SK-N-SH (cell line): ENCODE data around the gene UBAC2. TPM values are rescaled to one million over a fixed set of nuclear protein-coding genes. Genes with fewer than 3 reads are reported as not detected.

Source experiments
- CTCF ChIA-PET: fragments of 300-600, 350-600 bp; formaldehyde crosslinking; extraction: SDS; loops from one replicate; lab custom pipeline; 2021; lab: Yijun Ruan, JAX
- POLR2A ChIA-PET: fragments of 350-600 bp; sonication (Branson Sonifier 250); formaldehyde crosslinking; extraction: SDS; loops from one replicate; lab custom pipeline; 2020; ENCODE audit warnings: antibody characterized with exemption, inconsistent platforms; lab: Yijun Ruan, JAX
- DNase-seq: peaks from one replicate; pipeline ENCODE4 v3.0.0; 2012
- H2AFZ ChIP-seq: fragments of 200-600 bp; sonication (generic); 2 replicates; pipeline ENCODE4 v1.8.1; 2016; ENCODE audit warnings: antibody characterized with exemption, mild to moderate bottlenecking, low read depth
- H3F3A ChIP-seq: fragments of 200-600 bp; sonication (generic); replicated peaks from 2 replicates; pipeline ENCODE3; 2016; ENCODE audit warnings: antibody characterized with exemption, mild to moderate bottlenecking; ENCODE audit not compliant: insufficient read depth
- H3K27ac ChIP-seq, 2 experiments: fragments of 200-500 bp in 1 of 2; fragments of 200-600 bp in 1 of 2; sonication (Bioruptor generic) in 1 of 2; sonication (generic), shearing (Covaris generic) in 1 of 2; 2 replicates each; pipeline versions ENCODE4 v1.5.1 to v1.6.1; 2014 to 2016; ENCODE audit warnings: low read depth in 2 of 2, inconsistent platforms in 1 of 2, low read length in 1 of 2, mild to moderate bottlenecking in 1 of 2, mixed read lengths in 1 of 2
- H3K27me3 ChIP-seq: fragments of 200-600 bp; sonication (generic), shearing (Covaris generic); 2 replicates; pipeline ENCODE4 v1.6.1; 2016; ENCODE audit warnings: mixed run types; ENCODE audit not compliant: insufficient read depth
- H3K36me3 ChIP-seq, 2 experiments: fragments of 200-500 bp in 1 of 2; fragments of 200-600 bp in 1 of 2; sonication (Bioruptor generic) in 1 of 2; sonication (generic) in 1 of 2; replicated peaks in 1 of 2; 2 replicates each; pipeline versions ENCODE3 to v1.5.1; 2014 to 2016; ENCODE audit warnings: low read length in 1 of 2, mild to moderate bottlenecking in 1 of 2; ENCODE audit not compliant: insufficient read depth in 2 of 2, control insufficient read depth in 1 of 2
- H3K4me1 ChIP-seq, 2 experiments: fragments of 200-500 bp in 1 of 2; fragments of 200-600 bp in 1 of 2; sonication (Bioruptor generic) in 1 of 2; sonication (generic), shearing (Covaris generic) in 1 of 2; 2 replicates each; pipeline versions ENCODE4 v1.5.1 to v1.6.1; 2014 to 2016; ENCODE audit warnings: low read depth in 1 of 2, low read length in 1 of 2, mixed run types in 1 of 2; ENCODE audit not compliant: insufficient read depth in 2 of 2, control insufficient read depth in 1 of 2
- H3K4me2 ChIP-seq: fragments of 200-600 bp; sonication (generic), shearing (Covaris generic); 2 replicates; pipeline ENCODE4 v1.6.1; 2017; ENCODE audit warnings: mixed run types
- H3K4me3 ChIP-seq, 2 experiments: fragments of 200-500 bp in 1 of 2; fragments of 200-600 bp in 1 of 2; sonication (Bioruptor generic) in 1 of 2; sonication (generic), shearing (Covaris generic) in 1 of 2; 2 replicates each; pipeline versions ENCODE4 v1.5.1 to v1.8.1; 2014 to 2016; ENCODE audit warnings: low read depth in 2 of 2, inconsistent platforms in 1 of 2, low read length in 1 of 2, mild to moderate bottlenecking in 1 of 2, mixed read lengths in 1 of 2, moderate library complexity in 1 of 2
- H3K79me2 ChIP-seq: fragments of 200-600 bp; sonication (generic); 2 replicates; pipeline ENCODE4 v1.8.1; 2017; ENCODE audit warnings: mild to moderate bottlenecking; ENCODE audit not compliant: insufficient read depth
- H3K9ac ChIP-seq: fragments of 200-600 bp; sonication (generic); 2 replicates; pipeline ENCODE4 v1.6.1; 2017; ENCODE audit warnings: mixed run types
- H3K9me2 ChIP-seq: fragments of 200-600 bp; sonication (generic); 2 replicates; pipeline ENCODE4 v1.6.1; 2017; ENCODE audit warnings: mixed run types
- H3K9me3 ChIP-seq: fragments of 200-600 bp; sonication (generic); 2 replicates; pipeline ENCODE4 v1.6.1; 2017; ENCODE audit warnings: mixed run types, mild to moderate bottlenecking, moderate library complexity
- H4K20me1 ChIP-seq: fragments of 200-600 bp; sonication (generic); 2 replicates; pipeline ENCODE4 v1.6.1; 2017; ENCODE audit warnings: mild to moderate bottlenecking, mixed run types; ENCODE audit not compliant: insufficient read depth
- ELF1 ChIP-seq: IDR thresholded peaks from 2 replicates; pipeline ENCODE4 v1.4.0; 2012
- EP300 ChIP-seq, 2 experiments: IDR thresholded peaks; 2 replicates each; pipeline versions ENCODE4 v1.4.0 to v1.6.1; 2012; ENCODE audit warnings: borderline replicate concordance in 1 of 2, low read depth in 1 of 2, low read length in 1 of 2
- EZH2phosphoT487 ChIP-seq: fragments of 200-600 bp; sonication (generic); IDR thresholded peaks from 2 replicates; pipeline ENCODE4 v1.6.1; 2017; ENCODE audit warnings: low read depth, mixed run types, mild to moderate bottlenecking, antibody characterized with exemption, moderate library complexity, borderline replicate concordance
- GATA2 ChIP-seq: sonication (generic); formaldehyde crosslinking; IDR thresholded peaks from 2 replicates; pipeline ENCODE4 v1.5.0; 2020; ENCODE audit warnings: mild to moderate bottlenecking, missing genetic modification reagents
- JUND ChIP-seq: IDR thresholded peaks from 2 replicates; pipeline ENCODE4 v1.4.0; 2012
- MEF2A ChIP-seq: IDR thresholded peaks from 2 replicates; pipeline ENCODE4 v1.4.0; 2012; ENCODE audit warnings: low read depth, borderline replicate concordance
- MXI1 ChIP-seq: IDR thresholded peaks from 2 replicates; pipeline ENCODE4 v1.6.1; 2012; ENCODE audit warnings: mild to moderate bottlenecking, low read depth, low read length, improper control_type of control experiment
- NFIC ChIP-seq: IDR thresholded peaks from 2 replicates; pipeline ENCODE4 v1.4.0; 2012; ENCODE audit warnings: borderline replicate concordance
- NRF1 ChIP-seq: IDR thresholded peaks from 2 replicates; pipeline ENCODE4 v1.6.1; 2012; ENCODE audit warnings: low read depth, mild to moderate bottlenecking, low read length
- RXRA ChIP-seq: IDR thresholded peaks from 2 replicates; pipeline ENCODE4 v1.4.0; 2012; ENCODE audit warnings: low read depth, mild to moderate bottlenecking, borderline replicate concordance
- SIN3A ChIP-seq: IDR thresholded peaks from 2 replicates; pipeline ENCODE4 v1.6.1; 2012; ENCODE audit warnings: low read depth, mild to moderate bottlenecking, low read length, moderate library complexity, borderline replicate concordance
- SMC3 ChIP-seq: IDR thresholded peaks from 2 replicates; pipeline ENCODE4 v1.6.1; 2012; ENCODE audit warnings: low read depth, low read length, improper control_type of control experiment
- TAF1 ChIP-seq: IDR thresholded peaks from 2 replicates; pipeline ENCODE4 v1.6.1; 2012; ENCODE audit warnings: low read depth, mild to moderate bottlenecking, low read length, moderate library complexity, borderline replicate concordance
- TCF12 ChIP-seq: IDR thresholded peaks from 2 replicates; pipeline ENCODE4 v1.4.0; 2012
- TEAD4 ChIP-seq: IDR thresholded peaks from 2 replicates; pipeline ENCODE4 v1.4.0; 2012; ENCODE audit warnings: mild to moderate bottlenecking, borderline replicate concordance; ENCODE audit not compliant: insufficient read depth
- WGBS: methylation state at CpG from one replicate; pipeline ENCODE4 v1.1.6; 2017; ENCODE audit warnings: low lambda C conversion rate; 5-methylcytosine and 5-hydroxymethylcytosine counted together
- polyA plus RNA-seq, 3 experiments: library from polyadenylated mRNA; depleted of rRNA; stranded (reverse); fragments of >200 nt; gene quantifications; 2 replicates each; pipeline ENCODE4 v1.2.3, GENCODE V29; 2012
- TF ChIP-seq, protein P1 (sequence below): IDR thresholded peaks from 2 replicates; pipeline ENCODE4; 2012
- TF ChIP-seq, protein P2 (sequence below): IDR thresholded peaks from 2 replicates; pipeline ENCODE4 v1.4.0; 2012; ENCODE audit warnings: low read depth, borderline replicate concordance

The UBAC2 gene
- polyA plus RNA-seq, 1 of the 3 experiments (the other 2 are of a cell fraction) = 79.0 TPM

DNA sequence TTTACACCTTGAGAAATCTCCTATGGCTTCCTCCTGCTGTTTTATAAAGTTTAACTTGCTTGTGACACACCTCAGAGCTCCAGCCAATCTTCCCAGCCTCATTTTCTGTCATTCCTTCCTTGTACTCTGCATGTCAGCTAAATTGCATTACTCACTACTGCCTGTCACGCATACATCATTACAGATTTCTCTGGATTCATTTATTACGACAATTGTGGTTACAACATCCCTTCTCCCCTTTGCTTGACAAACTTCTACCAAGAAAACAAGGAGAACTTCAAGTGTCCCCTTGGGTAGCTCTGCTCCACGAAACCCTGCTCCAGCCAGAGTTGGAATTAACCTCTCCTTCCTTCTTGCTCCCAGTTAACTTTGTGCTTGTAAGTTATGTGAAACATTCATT, 79.5 kb downstream of the UBAC2 start (continued):
- TF ChIP-seq ELF1 (no peak), JUND (no peak), RXRA (no peak), SIN3A (no peak)

DNA sequence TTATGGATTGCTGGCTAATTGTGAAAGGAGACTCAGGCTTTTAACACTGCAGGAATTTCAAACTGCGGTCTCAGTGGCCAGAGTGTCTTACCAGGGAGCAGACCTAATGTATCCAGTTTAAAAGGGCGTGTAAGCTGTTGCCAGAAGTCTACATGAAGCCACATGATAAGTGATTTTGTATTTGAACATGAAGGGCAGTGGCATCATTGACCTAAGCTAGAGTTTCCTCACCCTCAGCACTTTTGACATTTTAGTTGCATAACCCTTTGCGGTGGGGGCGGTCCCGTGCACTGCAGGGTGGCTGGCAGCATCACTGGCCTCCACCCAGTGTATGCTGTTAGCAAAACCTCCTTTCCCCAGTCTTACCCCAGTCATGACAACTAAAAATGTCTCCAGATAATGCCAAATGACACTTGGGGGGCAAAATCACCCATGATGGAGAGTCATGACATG, 81.2 kb downstream of the UBAC2 start:
- ChIA-PET CTCF (interaction anchor here (1.1 to 7.8 kb wide), 3 partner anchors 12 to 155 kb away, joined by 3 to 38 read pairs (median 25); no protein-coding TSS in a partner anchor), POLR2A (no interaction called here)
- H3F3A ChIP-seq = peaks cover 11% of the 10 kb centered on the region
- peaks cover 6 to 7% of the 10 kb centered on the region in 2 experiments; a peak in 3 of 4 replicates for H3K4me1 ChIP-seq
- H3K9ac ChIP-seq = no peak overlapping the region
- no peak for DNase-seq
- H2AFZ ChIP-seq = no peak overlapping the region
- no peaks in the 10 kb centered on the region for H3K9me2 ChIP-seq
- peaks cover 0 to 8% of the 10 kb centered on the region in 2 experiments for H3K36me3 ChIP-seq
- peaks cover 5% of the 10 kb centered on the region; the same call in 1 of the 2 replicates for H4K20me1 ChIP-seq
- H3K9me3 ChIP-seq = no peaks in the 10 kb centered on the region
- H3K4me2 ChIP-seq = no peak overlapping the region
- TF ChIP-seq NRF1 (no peak), JUND (no peak), MXI1 (no peak), TEAD4 (no peak), MEF2A (no peak), SMC3 (no peak), EP300 (IDR thresholded peaks at IDR 0.05; ENCODE audit: borderline replicate concordance in 1 of 2, low read depth in 1 of 2, low read length in 1 of 2) (no peak), TAF1 (no peak), TCF12 (no peak), ELF1 (no peak), GATA2 (no peak), RXRA (no peak), NFIC (no peak), SIN3A (no peak), EZH2phosphoT487 (no peak)
- TF ChIP-seq, protein P1, sequence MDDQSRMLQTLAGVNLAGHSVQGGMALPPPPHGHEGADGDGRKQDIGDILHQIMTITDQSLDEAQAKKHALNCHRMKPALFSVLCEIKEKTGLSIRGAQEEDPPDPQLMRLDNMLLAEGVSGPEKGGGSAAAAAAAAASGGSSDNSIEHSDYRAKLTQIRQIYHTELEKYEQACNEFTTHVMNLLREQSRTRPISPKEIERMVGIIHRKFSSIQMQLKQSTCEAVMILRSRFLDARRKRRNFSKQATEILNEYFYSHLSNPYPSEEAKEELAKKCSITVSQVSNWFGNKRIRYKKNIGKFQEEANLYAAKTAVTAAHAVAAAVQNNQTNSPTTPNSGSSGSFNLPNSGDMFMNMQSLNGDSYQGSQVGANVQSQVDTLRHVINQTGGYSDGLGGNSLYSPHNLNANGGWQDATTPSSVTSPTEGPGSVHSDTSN = no peak
- TF ChIP-seq, protein P2, sequence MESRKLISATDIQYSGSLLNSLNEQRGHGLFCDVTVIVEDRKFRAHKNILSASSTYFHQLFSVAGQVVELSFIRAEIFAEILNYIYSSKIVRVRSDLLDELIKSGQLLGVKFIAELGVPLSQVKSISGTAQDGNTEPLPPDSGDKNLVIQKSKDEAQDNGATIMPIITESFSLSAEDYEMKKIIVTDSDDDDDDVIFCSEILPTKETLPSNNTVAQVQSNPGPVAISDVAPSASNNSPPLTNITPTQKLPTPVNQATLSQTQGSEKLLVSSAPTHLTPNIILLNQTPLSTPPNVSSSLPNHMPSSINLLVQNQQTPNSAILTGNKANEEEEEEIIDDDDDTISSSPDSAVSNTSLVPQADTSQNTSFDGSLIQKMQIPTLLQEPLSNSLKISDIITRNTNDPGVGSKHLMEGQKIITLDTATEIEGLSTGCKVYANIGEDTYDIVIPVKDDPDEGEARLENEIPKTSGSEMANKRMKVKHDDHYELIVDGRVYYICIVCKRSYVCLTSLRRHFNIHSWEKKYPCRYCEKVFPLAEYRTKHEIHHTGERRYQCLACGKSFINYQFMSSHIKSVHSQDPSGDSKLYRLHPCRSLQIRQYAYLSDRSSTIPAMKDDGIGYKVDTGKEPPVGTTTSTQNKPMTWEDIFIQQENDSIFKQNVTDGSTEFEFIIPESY = no peak
- no peaks in the 10 kb centered on the region for H3K79me2 ChIP-seq
- H3K27ac ChIP-seq = peak overlapping the region in 1 of 2 experiments; percentile 60; a peak in 1 of 4 replicates
- no peaks in the 10 kb centered on the region for H3K27me3 ChIP-seq
- H3K4me3 ChIP-seq = no peak overlapping the region
- WGBS = 92% methylated on average over 5 of the region's 5 CpGs
